ENCODE data around the gene MAP2K5.

The MAP2K5 gene

GRCh38 chr15:67823314-67824196, 281.1 kb downstream of the MAP2K5 start (continued):
- TF ChIP-seq ZNF274 (IDR thresholded peaks at IDR 0.05; ENCODE audit: low read length) (no peak), ZNF274 (tag by site-specific recombination; IDR thresholded peaks at IDR 0.05; ENCODE audit: borderline replicate concordance) (no peak), ZNF148 (tag by site-specific recombination; IDR thresholded peaks at IDR 0.05; ENCODE audit: borderline replicate concordance) (no peak), ZNF26 (tag by site-specific recombination; IDR thresholded peaks at IDR 0.05) (no peak), ZNF549 (tag by site-specific recombination; IDR thresholded peaks at IDR 0.05) (no peak), ZNF610 (tag by site-specific recombination; IDR thresholded peaks at IDR 0.05; ENCODE audit: borderline replicate concordance) (peak; percentile 64; the same call in 1 of the 2 replicates), ZBTB26 (tag by site-specific recombination; optimal IDR thresholded peaks at IDR 0.05) (peak; percentile 76), ZBTB8A (tag by site-specific recombination; IDR thresholded peaks at IDR 0.05) (peak; percentile 77), ZNF670 (tag by site-specific recombination; IDR thresholded peaks at IDR 0.05; ENCODE audit: low read depth) (no peak), ZNF548 (tag by site-specific recombination; IDR thresholded peaks at IDR 0.05) (no peak), ZNF660 (tag by site-specific recombination; IDR thresholded peaks at IDR 0.05) (peak; percentile 93), ZBTB11 (tag by site-specific recombination; conservative IDR thresholded peaks at IDR 0.05; ENCODE audit: low read depth) (no peak), MZF1 (tag by site-specific recombination; IDR thresholded peaks at IDR 0.05; ENCODE audit: borderline replicate concordance) (no peak), ZBTB49 (tag by site-specific recombination; IDR thresholded peaks at IDR 0.05; ENCODE audit: low read depth) (no peak), HIC1 (tag by site-specific recombination; IDR thresholded peaks at IDR 0.05) (no peak), ZNF48 (tag by site-specific recombination; IDR thresholded peaks at IDR 0.05) (no peak), RBAK (tag by site-specific recombination; IDR thresholded peaks at IDR 0.05) (no peak), SP7 (tag by site-specific recombination; IDR thresholded peaks at IDR 0.05) (0 out of 2 replicates have a peak, but pooled peaks have one; percentile 16), ZNF366 (tag by site-specific recombination; conservative IDR thresholded peaks at IDR 0.05) (no peak)
- TF ChIP-seq, protein P1, sequence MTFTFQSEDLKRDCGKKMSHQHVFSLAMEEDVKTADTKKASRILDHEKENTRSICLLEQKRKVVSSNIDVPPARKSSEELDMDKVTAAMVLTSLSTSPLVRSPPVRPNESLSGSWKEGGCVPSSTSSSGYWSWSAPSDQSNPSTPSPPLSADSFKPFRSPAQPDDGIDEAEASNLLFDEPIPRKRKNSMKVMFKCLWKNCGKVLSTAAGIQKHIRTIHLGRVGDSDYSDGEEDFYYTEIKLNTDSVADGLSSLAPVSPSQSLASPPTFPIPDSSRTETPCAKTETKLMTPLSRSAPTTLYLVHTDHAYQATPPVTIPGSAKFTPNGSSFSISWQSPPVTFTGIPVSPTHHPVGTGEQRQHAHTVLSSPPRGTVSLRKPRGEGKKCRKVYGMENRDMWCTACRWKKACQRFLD (tag by site-specific recombination; IDR thresholded peaks at IDR 0.05): no peak
- TF ChIP-seq, protein P2, sequence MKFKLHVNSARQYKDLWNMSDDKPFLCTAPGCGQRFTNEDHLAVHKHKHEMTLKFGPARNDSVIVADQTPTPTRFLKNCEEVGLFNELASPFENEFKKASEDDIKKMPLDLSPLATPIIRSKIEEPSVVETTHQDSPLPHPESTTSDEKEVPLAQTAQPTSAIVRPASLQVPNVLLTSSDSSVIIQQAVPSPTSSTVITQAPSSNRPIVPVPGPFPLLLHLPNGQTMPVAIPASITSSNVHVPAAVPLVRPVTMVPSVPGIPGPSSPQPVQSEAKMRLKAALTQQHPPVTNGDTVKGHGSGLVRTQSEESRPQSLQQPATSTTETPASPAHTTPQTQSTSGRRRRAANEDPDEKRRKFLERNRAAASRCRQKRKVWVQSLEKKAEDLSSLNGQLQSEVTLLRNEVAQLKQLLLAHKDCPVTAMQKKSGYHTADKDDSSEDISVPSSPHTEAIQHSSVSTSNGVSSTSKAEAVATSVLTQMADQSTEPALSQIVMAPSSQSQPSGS (tag by site-specific recombination; IDR thresholded peaks at IDR 0.05; ENCODE audit: low read depth): no peak
